ENCODE measurements around the gene GOLIM4.

GRCh38 chr3:168066882-168067281, 28.8 kb downstream of the GOLIM4 start:
- TF ChIP-seq CTCF (IDR thresholded peaks at IDR 0.05) (no peak), POLR2A (IDR thresholded peaks at IDR 0.05) (no peak)

All from testis (tissue), 2 donors.